Cardiac ventricle fibroblast (primary cell): ENCODE measurements around the gene ACADM. TPM values are rescaled to one million over a fixed set of nuclear protein-coding genes. Genes with fewer than 3 reads are reported as not detected.

Source experiments
- total RNA-seq: library from RNA; depleted of rRNA; stranded (reverse); fragments of >200 nt; gene quantifications from 2 replicates; pipeline ENCODE4 v1.2.3, GENCODE V29; 2015

ACADM gene
- 16.5 and 28.3 TPM in 2 replicates for total RNA-seq

GRCh38 chr1:75724472-75725022 is at the start of gene ACADM:
Gene ACADM (plus strand): TSS chr1:75724709. CDS start chr1:75724788, 79 bp downstream.

GRCh38 chr1:75785983-75786853 is 61.7 kb downstream of the ACADM start, which contains the start of gene RABGGTB:
Gene RABGGTB (plus strand): TSS chr1:75786256. CDS start chr1:75786272, 16 bp downstream.

GRCh38 chr1:75796376-75797272 is 72.1 kb downstream of the ACADM start, which contains the start of gene MSH4:
Gene MSH4 (plus strand): TSS chr1:75796882. CDS start chr1:75796986, 104 bp downstream.

Other genes starting within 250 kb of the ACADM start
- 0.25 and 0.44 TPM in 2 replicates for gene SLC44A5, start 113.6 kb upstream of the ACADM start, total RNA-seq
- 20.0 and 32.4 TPM in 2 replicates for gene RABGGTB, start 61.5 kb downstream of the ACADM start, total RNA-seq
- 0.12 TPM in 1 of 2 replicates, not detected in the other for gene MSH4, start 72.2 kb downstream of the ACADM start, total RNA-seq
- not detected in 2 replicates for gene ASB17, start 207.7 kb downstream of the ACADM start, total RNA-seq